Astrocyte of the cerebellum (primary cell): Measurements from ENCODE around the gene HIVEP3.

Experiments
- DNase-seq: peaks from one replicate; pipeline ENCODE4 v3.0.0-alpha.2; 2011; ENCODE audit warnings: low read depth
- H3K4me3 ChIP-seq: 2 replicates; pipeline ENCODE4 v1.5.1; 2011; ENCODE audit warnings: mild to moderate bottlenecking, low read depth, low read length, moderate library complexity
- in situ Hi-C: cut with HindIII; loops from 2 replicates; pipeline ENCODE4 v1.10.0; 2017; ENCODE audit warnings: low sequenced_read_pairs
- TF ChIP-seq, protein P1 (sequence below): IDR thresholded peaks from 2 replicates; pipeline ENCODE4 v1.5.1; 2012; ENCODE audit warnings: low read length, low read depth, moderate library complexity, mild to moderate bottlenecking; ENCODE audit errors: missing control alignments

HIVEP3 gene

GRCh38 chr1:41792485-41792770 lies 126.3 kb downstream of the HIVEP3 start:
- in situ Hi-C loops, result no loop called here
- no peak overlapping the region for H3K4me3 ChIP-seq
- TF ChIP-seq, protein P1, sequence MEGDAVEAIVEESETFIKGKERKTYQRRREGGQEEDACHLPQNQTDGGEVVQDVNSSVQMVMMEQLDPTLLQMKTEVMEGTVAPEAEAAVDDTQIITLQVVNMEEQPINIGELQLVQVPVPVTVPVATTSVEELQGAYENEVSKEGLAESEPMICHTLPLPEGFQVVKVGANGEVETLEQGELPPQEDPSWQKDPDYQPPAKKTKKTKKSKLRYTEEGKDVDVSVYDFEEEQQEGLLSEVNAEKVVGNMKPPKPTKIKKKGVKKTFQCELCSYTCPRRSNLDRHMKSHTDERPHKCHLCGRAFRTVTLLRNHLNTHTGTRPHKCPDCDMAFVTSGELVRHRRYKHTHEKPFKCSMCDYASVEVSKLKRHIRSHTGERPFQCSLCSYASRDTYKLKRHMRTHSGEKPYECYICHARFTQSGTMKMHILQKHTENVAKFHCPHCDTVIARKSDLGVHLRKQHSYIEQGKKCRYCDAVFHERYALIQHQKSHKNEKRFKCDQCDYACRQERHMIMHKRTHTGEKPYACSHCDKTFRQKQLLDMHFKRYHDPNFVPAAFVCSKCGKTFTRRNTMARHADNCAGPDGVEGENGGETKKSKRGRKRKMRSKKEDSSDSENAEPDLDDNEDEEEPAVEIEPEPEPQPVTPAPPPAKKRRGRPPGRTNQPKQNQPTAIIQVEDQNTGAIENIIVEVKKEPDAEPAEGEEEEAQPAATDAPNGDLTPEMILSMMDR, result no peak
- DNase-seq, result no peak

DNA sequence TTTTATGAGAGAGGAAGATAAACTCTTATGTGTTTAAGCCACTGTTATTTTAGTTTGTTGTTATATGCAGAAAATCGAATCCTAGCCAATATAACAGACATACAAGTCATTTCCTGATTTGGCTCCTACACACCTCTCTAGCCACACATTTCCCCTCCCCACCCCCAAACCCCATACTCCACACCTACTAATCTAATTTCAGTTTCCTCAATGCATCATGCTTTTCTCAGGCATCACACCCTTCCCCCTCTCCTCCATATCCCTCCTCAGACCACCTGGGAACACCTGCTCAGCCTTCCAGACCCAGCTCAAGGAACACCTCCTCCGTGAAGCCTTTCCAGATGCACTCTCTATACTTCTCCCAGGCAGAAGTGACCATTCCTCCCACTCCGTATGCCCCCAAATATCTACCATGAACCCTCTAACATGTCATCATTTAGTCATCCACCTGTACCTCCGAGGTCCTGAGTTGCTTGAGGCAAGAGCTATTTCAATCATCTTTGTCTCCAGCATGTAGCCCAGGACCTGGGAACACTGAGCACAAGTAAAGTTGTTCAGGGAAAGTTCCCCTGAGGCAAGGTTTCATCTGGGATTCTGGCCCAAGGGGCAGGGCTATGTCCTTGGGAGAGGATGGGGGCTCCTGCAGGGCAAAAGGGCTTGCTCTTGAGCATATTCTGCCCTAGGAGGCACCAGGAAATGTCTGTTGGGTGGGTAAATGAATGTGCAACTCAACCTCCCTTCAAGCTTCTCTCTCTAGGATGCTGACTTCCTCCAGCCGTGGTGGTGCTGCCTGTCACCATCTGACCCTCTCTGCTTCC lies 126.8 kb downstream of the HIVEP3 start:
- in situ Hi-C loops, result no loop called here
- no peak overlapping the region for H3K4me3 ChIP-seq
- DNase-seq, result no peak
- TF ChIP-seq, protein P1, result no peak

GRCh38 chr1:41790351-41790750 lies 128.4 kb downstream of the HIVEP3 start:
- TF ChIP-seq, protein P1, result no peak
- in situ Hi-C loops, result no loop called here
- no peak for DNase-seq
- H3K4me3 ChIP-seq, result no peak overlapping the region

- H3K4me3 ChIP-seq, result no peak overlapping the region
- in situ Hi-C loops, result no loop called here
- TF ChIP-seq, protein P1, result no peak
- no peak for DNase-seq
These were observed 128.9 kb downstream of the HIVEP3 start for GRCh38 chr1:41789661-41790330.

DNA sequence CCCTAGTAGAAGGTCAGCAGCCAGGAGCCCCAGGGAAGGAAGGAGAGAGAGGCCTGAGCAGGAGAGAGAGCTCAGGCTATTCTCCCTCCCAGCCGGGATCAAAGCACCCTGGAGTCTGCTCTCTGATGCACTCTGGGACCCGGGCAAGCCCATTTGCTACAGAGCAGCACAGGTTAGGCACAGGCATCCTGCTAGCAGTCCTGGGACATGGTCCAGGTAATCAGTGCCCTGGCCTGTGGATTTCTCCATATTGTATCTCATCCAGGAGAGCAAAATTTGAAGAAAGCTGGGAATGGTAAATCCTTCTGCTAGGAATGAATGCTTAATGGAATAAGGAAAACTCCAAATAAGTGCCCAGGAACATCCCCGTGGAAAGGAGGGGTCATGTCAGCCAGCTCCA lies 130.3 kb downstream of the HIVEP3 start:
- DNase-seq, result no peak
- TF ChIP-seq, protein P1, result no peak

GRCh38 chr1:41784531-41785274 lies 134.0 kb downstream of the HIVEP3 start:
- in situ Hi-C loops, result no loop called here
- TF ChIP-seq, protein P1, result no peak
- DNase-seq, result peak; percentile 18
- no peak overlapping the region for H3K4me3 ChIP-seq

More for the DNA sequence above, 130.3 kb downstream of the HIVEP3 start:
- no peak overlapping the region for H3K4me3 ChIP-seq
- in situ Hi-C loops, result no loop called here
